Upper lobe of right lung (tissue), 1 donor: ENCODE results near the gene SWAP70. TPM values are rescaled to one million over a fixed set of nuclear protein-coding genes. Genes with fewer than 3 reads are reported as not detected.
A peak's percentile ranks its signal among the peaks of the same experiment; 100 is the strongest.

Source experiments
- ATAC-seq: fragments of 200-7000 bp; cut with Tn5 transposase; one replicate; pipeline ENCODE4 v1.9.1; 2020; ENCODE audit warnings: mild to moderate bottlenecking, moderate library complexity
- DNase-seq: peaks from one replicate; pipeline ENCODE4 v3.0.0-alpha.2; 2020
- H3K27ac ChIP-seq: fragments of 200-600 bp; one replicate; pipeline ENCODE4 v1.8.0; 2022
- H3K27me3 ChIP-seq: fragments of 200-600 bp; one replicate; pipeline ENCODE4 v1.8.0; 2022; ENCODE audit warnings: mild to moderate bottlenecking
- H3K36me3 ChIP-seq: fragments of 200-600 bp; one replicate; pipeline ENCODE4 v1.8.0; 2022
- H3K4me1 ChIP-seq: fragments of 200-600 bp; one replicate; pipeline ENCODE4 v1.8.0; 2022
- H3K4me3 ChIP-seq: fragments of 200-600 bp; one replicate; pipeline ENCODE4 v1.8.0; 2022; ENCODE audit warnings: mild to moderate bottlenecking
- H3K9me3 ChIP-seq: fragments of 200-600 bp; one replicate; pipeline ENCODE4 v1.8.0; 2022
- intact Hi-C: fragments of 100-400 bp; cut with DNase I; formaldehyde crosslinking; loops from one replicate; pipeline ENCODE4 v1.11.0; 2022
- total RNA-seq: library from RNA; stranded (reverse); fragmentation: NEBNext Ultra II Directional; extraction: Animal tissue kit (Norgen Biotek cat#: 25700); gene quantifications from one replicate; pipeline ENCODE4 v1.2.1, GENCODE V29; 2021
- TF ChIP-seq, protein P1 (sequence below): fragments of 200-600 bp; IDR thresholded peaks from one replicate; pipeline ENCODE4 v1.8.0; 2022; ENCODE audit warnings: antibody characterized with exemption
- donor health status: DM: no; HTN: yes; CAD: no; lungs with severe emphysema.

SWAP70 gene
- total RNA-seq, 1 donor from 2014 or later = 61.5 TPM

DNA sequence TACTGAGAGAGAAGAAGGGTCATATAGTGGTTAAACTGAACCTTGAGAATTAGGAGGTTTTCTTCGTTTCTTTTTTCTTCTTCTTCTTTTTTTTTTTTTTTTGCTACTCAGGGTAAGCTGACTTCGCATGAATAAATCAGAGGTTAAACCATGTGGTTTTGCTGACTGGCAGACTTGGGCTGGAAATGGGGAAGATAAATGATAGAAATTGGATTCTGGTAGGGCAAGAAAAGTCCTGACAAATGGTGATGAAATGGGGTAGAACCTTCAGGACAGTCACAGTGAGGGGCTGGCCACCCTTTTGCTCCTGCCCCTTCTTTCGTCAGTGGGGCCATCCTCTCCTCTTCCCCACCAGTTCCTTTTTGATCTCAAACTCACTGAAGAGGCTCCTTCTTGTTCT lies 1.6 kb upstream of the SWAP70 start:
- intact Hi-C loops = no loop called here
- ATAC-seq = peak; percentile 17
- H3K9me3 ChIP-seq = peaks cover 6% of the 10 kb centered on the region
- H3K4me1 ChIP-seq = peaks cover 9% of the 10 kb centered on the region
- no peak overlapping the region for H3K4me3 ChIP-seq
- H3K27me3 ChIP-seq = no peaks in the 10 kb centered on the region
- H3K27ac ChIP-seq = no peak overlapping the region
- H3K36me3 ChIP-seq = no peaks in the 10 kb centered on the region
- no peak for DNase-seq
- TF ChIP-seq, protein P1, sequence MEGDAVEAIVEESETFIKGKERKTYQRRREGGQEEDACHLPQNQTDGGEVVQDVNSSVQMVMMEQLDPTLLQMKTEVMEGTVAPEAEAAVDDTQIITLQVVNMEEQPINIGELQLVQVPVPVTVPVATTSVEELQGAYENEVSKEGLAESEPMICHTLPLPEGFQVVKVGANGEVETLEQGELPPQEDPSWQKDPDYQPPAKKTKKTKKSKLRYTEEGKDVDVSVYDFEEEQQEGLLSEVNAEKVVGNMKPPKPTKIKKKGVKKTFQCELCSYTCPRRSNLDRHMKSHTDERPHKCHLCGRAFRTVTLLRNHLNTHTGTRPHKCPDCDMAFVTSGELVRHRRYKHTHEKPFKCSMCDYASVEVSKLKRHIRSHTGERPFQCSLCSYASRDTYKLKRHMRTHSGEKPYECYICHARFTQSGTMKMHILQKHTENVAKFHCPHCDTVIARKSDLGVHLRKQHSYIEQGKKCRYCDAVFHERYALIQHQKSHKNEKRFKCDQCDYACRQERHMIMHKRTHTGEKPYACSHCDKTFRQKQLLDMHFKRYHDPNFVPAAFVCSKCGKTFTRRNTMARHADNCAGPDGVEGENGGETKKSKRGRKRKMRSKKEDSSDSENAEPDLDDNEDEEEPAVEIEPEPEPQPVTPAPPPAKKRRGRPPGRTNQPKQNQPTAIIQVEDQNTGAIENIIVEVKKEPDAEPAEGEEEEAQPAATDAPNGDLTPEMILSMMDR = no peak

GRCh38 chr11:9664276-9665171 lies 647 bp downstream of the SWAP70 start:
- ATAC-seq (peak; percentile 77), DNase-seq (peak; percentile 69)
- Histone ChIP-seq H3K4me1 (peaks cover 9% of the 10 kb centered on the region), H3K4me3 (peak overlapping the region; percentile 81), H3K27ac (peak overlapping the region; percentile 90), H3K36me3 (no peaks in the 10 kb centered on the region), H3K9me3 (peaks cover 6% of the 10 kb centered on the region), H3K27me3 (no peaks in the 10 kb centered on the region)
- intact Hi-C loops = no loop called here
- TF ChIP-seq, protein P1 = no peak

- H3K9me3 ChIP-seq = peaks cover 6% of the 10 kb centered on the region
- DNase-seq (no peak), ATAC-seq (no peak)
- H3K27ac ChIP-seq = no peak overlapping the region
- intact Hi-C loops = no loop called here
- no peaks in the 10 kb centered on the region for H3K27me3 ChIP-seq
- TF ChIP-seq, protein P1 = no peak
- H3K4me1 ChIP-seq = peaks cover 9% of the 10 kb centered on the region
- H3K36me3 ChIP-seq = no peaks in the 10 kb centered on the region
- H3K4me3 ChIP-seq = no peak overlapping the region
Observed at GRCh38 chr11:9665749-9666148, 1.9 kb downstream of the SWAP70 start.

DNA sequence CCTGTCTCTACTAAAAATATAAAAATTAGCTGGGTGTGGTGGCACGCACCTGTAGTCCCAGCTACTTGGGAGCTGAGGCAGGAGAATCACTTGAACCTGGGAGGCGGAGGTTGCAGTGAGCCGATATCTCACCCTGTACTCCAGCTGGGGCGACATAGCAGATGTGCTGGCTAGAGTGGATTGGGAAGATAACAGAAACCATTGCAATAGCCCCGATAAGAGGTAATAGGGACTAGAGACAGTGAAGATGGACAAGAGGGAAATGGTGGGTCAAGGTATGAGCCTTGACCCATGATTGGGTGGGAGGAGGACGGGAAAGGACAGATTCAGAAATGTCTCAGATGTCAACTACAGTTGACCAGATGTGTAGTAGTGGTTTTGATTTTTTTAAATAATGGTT lies 6.1 kb downstream of the SWAP70 start:
- DNase-seq (no peak), ATAC-seq (no peak)
- Histone ChIP-seq H3K9me3 (peaks cover 6% of the 10 kb centered on the region), H3K27ac (no peak overlapping the region), H3K36me3 (no peaks in the 10 kb centered on the region), H3K4me3 (no peak overlapping the region), H3K27me3 (no peaks in the 10 kb centered on the region), H3K4me1 (no peaks in the 10 kb centered on the region)
- intact Hi-C loops = no loop called here
- TF ChIP-seq, protein P1 = no peak

GRCh38 chr11:9672288-9672916 lies 8.5 kb downstream of the SWAP70 start:
- intact Hi-C loops = no loop called here
- DNase-seq (no peak), ATAC-seq (no peak)
- TF ChIP-seq, protein P1 = no peak
- no peaks in the 10 kb centered on the region for H3K9me3 ChIP-seq
- no peak overlapping the region for H3K4me3 ChIP-seq
- no peaks in the 10 kb centered on the region for H3K36me3 ChIP-seq
- H3K27ac ChIP-seq = no peak overlapping the region
- H3K27me3 ChIP-seq = no peaks in the 10 kb centered on the region
- no peaks in the 10 kb centered on the region for H3K4me1 ChIP-seq
